ENCODE results near the gene TMPRSS6.

GRCh38 chr22:37069719-37070118 lies 39.8 kb downstream of the TMPRSS6 start:
- no peak for TF ChIP-seq YY1 (IDR thresholded peaks at IDR 0.05; ENCODE audit: insufficient read depth, insufficient read length)
- TF ChIP-seq SUZ12 (IDR thresholded peaks at IDR 0.05; ENCODE audit: extremely low read depth, insufficient read depth, insufficient read length) = no peak
- TF ChIP-seq ZNF274 (IDR thresholded peaks at IDR 0.05; ENCODE audit: low read depth, low read length) = no peak

Data from NT2/D1 (cell line).